IPS-NIHi11 (cell line): ENCODE results near the gene CELF5.
A peak's percentile ranks its signal among the peaks of the same experiment; 100 is the strongest.
"Not testable (repeated sequence)": the region's sequence is repeated elsewhere in the genome, so short reads cannot be mapped to it uniquely, and the experiment has no call there.

Experiments used
- DNase-seq: peaks from one replicate; pipeline ENCODE4 v3.0.0; 2012; ENCODE audit warnings: mixed read lengths, low spot score

The CELF5 gene

GRCh38 chr19:3322199-3322978 is 97.9 kb downstream of the CELF5 start:
- DNase-seq = no peak

- no peak for DNase-seq
These were observed 98.6 kb downstream of the CELF5 start for GRCh38 chr19:3323026-3323425.

GRCh38 chr19:3323658-3324057 is 99.2 kb downstream of the CELF5 start:
- DNase-seq = no peak

- peak; percentile 72 for DNase-seq
These were observed 100.0 kb downstream of the CELF5 start for GRCh38 chr19:3324405-3324856.

- no peak for DNase-seq
These were observed 101.0 kb downstream of the CELF5 start for GRCh38 chr19:3325451-3325850.

GRCh38 chr19:3328743-3329142 is 104.3 kb downstream of the CELF5 start:
- DNase-seq = no peak

- no peak for DNase-seq
These were observed 105.6 kb downstream of the CELF5 start for GRCh38 chr19:3330047-3330446.

- not testable (repeated sequence) for DNase-seq
These were observed 107.8 kb downstream of the CELF5 start for GRCh38 chr19:3332232-3332631.

- DNase-seq = no peak
These were observed 108.6 kb downstream of the CELF5 start for GRCh38 chr19:3333020-3333583.

GRCh38 chr19:3333662-3334061 is 109.2 kb downstream of the CELF5 start:
- DNase-seq = no peak

- DNase-seq = not testable (repeated sequence)
These were observed 110.4 kb downstream of the CELF5 start for GRCh38 chr19:3334749-3335430.

GRCh38 chr19:3335431-3336350 is 111.2 kb downstream of the CELF5 start:
- DNase-seq = no peak

GRCh38 chr19:3336351-3336679 is 111.9 kb downstream of the CELF5 start:
- DNase-seq = no peak

GRCh38 chr19:3336680-3337523 is 112.4 kb downstream of the CELF5 start:
- DNase-seq = no peak

GRCh38 chr19:3338541-3339181 is 114.2 kb downstream of the CELF5 start:
- DNase-seq = no peak

- no peak for DNase-seq
These were observed 115.9 kb downstream of the CELF5 start for GRCh38 chr19:3340340-3340739.

- no peak for DNase-seq
These were observed 117.8 kb downstream of the CELF5 start for GRCh38 chr19:3342246-3342645.

- DNase-seq = not testable (repeated sequence)
These were observed 118.5 kb downstream of the CELF5 start for GRCh38 chr19:3342962-3343361.

GRCh38 chr19:3343619-3344502 is 119.4 kb downstream of the CELF5 start:
- peak; percentile 87 for DNase-seq
